Camera-type eye (tissue), 1 donor: ENCODE measurements around the gene TMEM109. TPM values are rescaled to one million over a fixed set of nuclear protein-coding genes. Genes with fewer than 3 reads are reported as not detected.

Experiments
- total RNA-seq: library from RNA; depleted of rRNA; stranded (reverse); fragments of >200 nt; gene quantifications from one replicate; pipeline ENCODE4 v1.2.3, GENCODE V29; 2014

TMEM109 gene, protein sequence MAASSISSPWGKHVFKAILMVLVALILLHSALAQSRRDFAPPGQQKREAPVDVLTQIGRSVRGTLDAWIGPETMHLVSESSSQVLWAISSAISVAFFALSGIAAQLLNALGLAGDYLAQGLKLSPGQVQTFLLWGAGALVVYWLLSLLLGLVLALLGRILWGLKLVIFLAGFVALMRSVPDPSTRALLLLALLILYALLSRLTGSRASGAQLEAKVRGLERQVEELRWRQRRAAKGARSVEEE
- 41.1 TPM for total RNA-seq

DNA sequence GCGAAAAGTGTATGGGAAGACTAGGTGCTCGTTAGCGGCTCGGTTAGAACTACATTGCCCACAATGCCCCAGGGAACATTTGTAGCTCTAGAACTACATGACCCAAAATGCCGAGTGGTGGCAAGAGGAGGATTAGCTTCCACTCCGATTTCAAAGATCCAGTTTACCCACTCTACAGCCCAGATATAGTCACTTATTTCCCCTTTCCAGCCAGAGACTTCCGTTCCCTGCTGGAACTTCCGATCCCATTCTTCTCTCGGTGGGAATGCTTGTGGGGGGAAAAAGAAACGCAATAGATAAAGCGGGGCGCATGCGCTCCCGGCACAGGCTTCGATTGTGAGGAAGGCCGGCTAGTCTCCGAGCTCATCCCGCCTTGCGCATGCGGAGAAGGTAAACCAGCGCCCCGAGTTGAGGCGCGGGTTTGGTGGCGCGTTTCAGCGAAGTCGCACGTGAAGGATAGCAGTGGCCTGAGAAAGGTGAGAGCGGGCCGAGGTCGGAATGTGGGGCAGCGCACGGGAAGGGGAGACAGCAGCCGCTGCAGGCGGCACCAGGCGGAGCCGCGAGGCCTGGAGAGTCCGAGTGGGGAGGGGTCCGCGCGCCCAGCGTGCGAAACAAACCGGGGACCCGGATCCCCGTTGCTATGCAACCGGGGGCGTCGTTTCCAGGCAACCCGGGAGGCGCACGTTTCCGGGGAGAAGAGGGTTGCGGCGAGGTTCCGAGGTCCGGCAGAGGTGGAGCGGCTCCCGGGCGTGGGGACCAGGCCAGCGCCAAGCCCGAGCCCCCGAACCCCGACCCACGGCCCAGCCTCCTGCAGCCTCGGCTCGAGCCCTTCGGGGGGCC lies at the start of gene TMEM109:
Gene TMEM109, plus strand, starts transcription at position 366 of the 840 bp plus-strand sequence. CDS start 5,536 bp downstream, outside the sequence.

GRCh38 chr11:60866911-60867870 lies 46.8 kb upstream of the TMEM109 start, which contains the start of gene ZP1:
Gene ZP1 (plus strand): TSS chr11:60867542. CDS start chr11:60867562, 20 bp downstream.

DNA sequence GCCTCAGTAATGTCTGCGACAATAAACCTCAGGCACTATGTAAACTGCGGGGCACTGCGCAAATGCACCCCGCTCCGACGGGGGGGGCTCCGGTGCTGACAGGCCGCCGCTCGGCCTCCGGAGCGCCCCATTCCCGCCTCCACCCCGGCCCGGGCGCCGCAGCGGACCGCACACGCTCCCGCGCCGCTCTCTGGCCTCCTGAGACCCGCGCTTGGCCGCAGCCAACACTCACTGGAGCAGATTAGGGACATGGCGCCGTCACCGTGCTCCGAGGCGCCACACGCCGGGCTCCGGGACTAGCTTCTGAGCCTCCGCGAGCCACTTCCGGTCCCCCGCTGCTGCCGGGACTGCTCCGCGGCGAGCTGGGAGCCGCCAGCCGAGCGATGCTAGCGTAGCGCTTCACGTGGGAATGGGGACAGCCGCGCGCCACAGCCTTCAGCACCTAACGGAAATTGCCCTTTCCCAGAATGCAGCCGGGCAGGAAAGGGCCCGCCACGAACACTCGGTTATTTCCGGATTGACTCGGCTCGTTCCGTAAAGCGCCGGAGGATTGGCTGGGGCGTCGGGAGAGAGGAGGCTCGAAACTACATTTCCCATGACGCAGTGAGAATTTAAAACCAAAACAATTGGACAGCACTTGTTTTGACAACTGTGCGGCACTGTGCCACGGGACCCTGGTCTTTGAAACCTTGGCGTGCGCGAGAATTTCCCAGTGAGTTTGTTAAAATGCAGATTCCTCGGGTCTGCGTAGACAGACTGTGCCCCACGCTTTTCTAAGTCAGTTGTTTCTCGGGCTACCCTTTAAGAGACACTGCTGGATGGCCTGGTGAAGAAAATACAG lies 7.6 kb upstream of the TMEM109 start, which contains the start of gene PRPF19:
Gene PRPF19, minus strand, starts transcription at position 454 of the 841 bp plus-strand sequence. Its CDS starts 203 bp downstream, at position 251.

DNA sequence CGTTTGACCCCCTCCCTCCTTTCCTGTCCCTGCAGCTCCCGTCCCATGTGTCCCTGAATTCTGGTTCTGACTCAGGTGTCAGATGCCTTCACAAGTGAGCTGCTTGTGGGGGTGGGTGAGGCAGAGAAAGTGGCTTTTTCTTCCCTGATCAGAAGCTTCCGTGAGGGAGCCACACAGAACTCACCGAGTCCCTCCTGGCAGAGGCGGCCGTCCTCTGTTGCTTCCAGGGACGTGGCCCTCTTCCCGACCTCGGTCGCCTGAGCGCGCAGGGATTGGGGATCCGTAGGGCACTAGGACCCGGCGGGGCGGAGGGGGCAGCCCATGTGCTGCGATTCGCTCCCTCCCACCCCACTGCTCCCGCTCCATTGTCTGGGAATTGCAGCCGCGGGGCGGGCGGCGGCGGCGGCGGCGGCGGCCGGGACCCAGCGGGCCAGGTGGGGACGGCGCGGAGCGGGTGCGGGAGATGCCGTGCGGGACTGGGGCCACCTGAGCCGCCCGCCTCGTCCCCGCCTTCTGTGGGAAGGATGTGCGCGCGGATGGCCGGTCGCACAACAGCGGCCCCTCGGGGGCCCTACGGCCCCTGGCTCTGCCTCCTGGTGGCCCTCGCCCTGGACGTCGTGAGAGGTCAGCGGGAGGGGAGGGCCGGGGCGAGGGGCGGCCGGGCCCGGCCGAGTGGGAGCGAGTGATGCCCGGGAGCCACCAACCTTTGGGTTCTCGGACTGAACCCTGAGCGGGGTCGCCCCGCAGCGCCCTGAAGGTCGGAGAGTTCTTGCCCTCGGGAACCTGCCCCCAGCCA lies 10.3 kb downstream of the TMEM109 start, which contains the start of gene TMEM132A:
Gene TMEM132A, plus strand, starts transcription at position 351 of the 796 bp plus-strand sequence. Its CDS starts 174 bp downstream, at position 525.

DNA sequence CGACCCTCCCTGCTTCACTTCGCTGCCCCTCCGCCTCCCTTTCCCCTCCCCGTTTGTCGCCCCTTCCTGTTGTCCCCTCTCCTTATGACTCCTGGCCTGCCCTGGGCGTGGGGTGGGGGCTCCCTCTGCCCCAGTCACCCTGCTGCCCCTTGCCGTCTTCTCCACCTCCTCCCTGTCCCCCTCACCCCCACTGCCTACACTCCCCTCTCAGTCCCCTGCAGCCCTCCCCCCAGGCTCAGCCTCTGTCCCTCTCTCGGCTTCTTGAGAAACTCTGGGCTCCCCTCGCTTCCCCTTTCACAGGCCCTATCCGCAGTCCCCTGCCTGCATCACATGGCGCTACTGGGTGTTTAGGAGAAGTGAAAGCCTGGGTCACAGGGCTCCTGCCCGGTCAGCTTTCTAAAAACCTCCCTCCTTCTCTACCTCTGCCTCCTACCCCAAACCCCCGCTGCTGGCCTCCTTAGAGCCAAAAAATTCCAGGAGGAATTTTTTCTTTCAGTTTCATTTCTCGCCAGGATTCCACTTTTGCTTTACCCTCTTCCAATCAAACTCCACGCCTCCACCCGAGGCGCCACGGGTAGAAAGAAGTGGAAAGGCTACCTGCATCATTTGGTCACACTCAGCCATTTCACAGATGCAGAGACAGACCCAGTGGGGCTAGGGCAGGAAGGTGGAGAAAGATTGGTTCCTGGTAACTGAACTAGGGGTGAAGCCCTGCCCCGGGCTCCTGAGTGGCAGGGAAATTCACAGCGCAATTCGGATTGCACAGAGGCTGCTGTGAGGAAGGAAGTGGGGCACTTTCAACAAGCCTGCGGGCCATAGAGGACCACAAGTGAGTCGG lies 38.2 kb downstream of the TMEM109 start, which contains the start of gene SLC15A3:
Gene SLC15A3, minus strand, starts transcription at position 273 of the 838 bp plus-strand sequence. CDS start 625 bp downstream, outside the sequence.

DNA sequence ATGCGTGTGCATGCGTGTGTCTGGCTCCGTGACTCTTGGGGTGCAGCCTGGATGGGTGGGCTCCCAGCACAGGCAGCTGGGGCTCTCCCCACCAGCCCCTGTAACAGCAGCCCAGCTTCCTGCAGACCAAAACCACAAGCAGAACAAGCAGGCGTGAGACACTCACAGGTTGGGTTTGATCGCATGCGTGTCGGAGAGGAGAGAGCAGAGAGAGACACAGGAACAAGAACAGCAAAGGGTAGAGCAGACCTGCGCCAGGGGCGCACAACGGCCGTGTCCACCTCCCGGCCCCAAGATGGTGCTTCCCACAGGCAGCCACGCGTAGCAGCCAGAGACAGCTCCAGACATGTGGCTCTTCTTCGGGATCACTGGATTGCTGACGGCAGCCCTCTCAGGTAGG lies 57.6 kb downstream of the TMEM109 start, which contains the start of gene CD6:
Gene CD6, plus strand, starts transcription at position 161 of the 400 bp plus-strand sequence. Its CDS starts 186 bp downstream, at position 347.

Other genes with a start within 250 kb of the TMEM109 start
- gene MS4A8, start 214.5 kb upstream of the TMEM109 start, total RNA-seq, result not detected
- not detected for gene MS4A18, start 189.4 kb upstream of the TMEM109 start, total RNA-seq
- not detected for gene MS4A15, start 157.3 kb upstream of the TMEM109 start, total RNA-seq
- gene MS4A10, start 128.8 kb upstream of the TMEM109 start, total RNA-seq, result not detected
- gene CCDC86, start 72.0 kb upstream of the TMEM109 start, total RNA-seq, result 9.5 TPM
- gene PTGDR2, start 58.2 kb upstream of the TMEM109 start, total RNA-seq, result 0.55 TPM
- gene ZP1, start 46.6 kb upstream of the TMEM109 start, total RNA-seq, result not detected
- 49.4 TPM for gene PRPF19, start 7.6 kb upstream of the TMEM109 start, total RNA-seq
- gene TMEM132A, start 10.3 kb downstream of the TMEM109 start, total RNA-seq, result 88.3 TPM
- 14.8 TPM for gene SLC15A3, start 38.0 kb downstream of the TMEM109 start, total RNA-seq
- 0.49 TPM for gene CD6, start 57.5 kb downstream of the TMEM109 start, total RNA-seq
- gene CD5, start 188.3 kb downstream of the TMEM109 start, total RNA-seq, result 0.77 TPM
- 12.5 TPM for gene VPS37C, start 247.3 kb downstream of the TMEM109 start, total RNA-seq